Ovary (tissue), 9 donors: ENCODE data around the gene PRKCE. TPM values are rescaled to one million over a fixed set of nuclear protein-coding genes. Genes with fewer than 3 reads are reported as not detected.

Experiments used
- DNase-seq, 5 donors: peaks; one replicate each; pipeline ENCODE4 v3.0.0-alpha.2; 2019 to 2020
- H3K27ac ChIP-seq, 2 donors: fragments of 200-600 bp; one replicate each; pipeline versions ENCODE4 v1.5.1 to v1.8.0; 2019 to 2022
- H3K27me3 ChIP-seq: fragments of 200-600 bp; one replicate; pipeline ENCODE4 v1.8.0; 2022
- H3K36me3 ChIP-seq: fragments of 200-600 bp; sonication (generic); one replicate; pipeline ENCODE4 v1.5.1; 2019
- H3K4me1 ChIP-seq: one replicate; pipeline ENCODE4 v1.8.1; 2013; ENCODE audit warnings: mild to moderate bottlenecking, moderate library complexity; ENCODE audit not compliant: insufficient read depth
- H3K4me3 ChIP-seq: fragments of 200-600 bp; sonication (generic); one replicate; pipeline ENCODE4 v1.5.1; 2017
- H3K9me3 ChIP-seq, 2 donors: fragments of 200-600 bp in 1 of 2; sonication (generic) in 1 of 2; one replicate each; pipeline versions ENCODE4 v1.5.1 to v1.8.1; 2013 to 2019; ENCODE audit warnings: mild to moderate bottlenecking in 1 of 2, moderate library complexity in 1 of 2
- EP300 ChIP-seq: sonication (generic); formaldehyde crosslinking; IDR thresholded peaks from one replicate; pipeline ENCODE4 v1.6.1; 2017; ENCODE audit warnings: antibody characterized with exemption
- POLR2A ChIP-seq: fragments of 450-650 bp; IDR thresholded peaks from one replicate; pipeline ENCODE4 v1.6.1; 2017; ENCODE audit warnings: antibody characterized with exemption, mild to moderate bottlenecking, moderate library complexity
- WGBS, 3 donors: extraction: QIAGEN DNeasy Blood & Tissue Kit in 1 of 3; methylation state at CpG; one replicate each; pipeline versions ENCODE4 v1.1.5 to v1.1.7; 2013 to 2017; 5-methylcytosine and 5-hydroxymethylcytosine counted together
- intact Hi-C, 4 donors: fragments of 100-400 bp; cut with DNase I; formaldehyde crosslinking; loops; one replicate each; pipeline versions ENCODE4 v1.11.0 to v1.15.1; 2022 to 2023
- polyA plus RNA-seq, 2 donors: library from polyadenylated mRNA; stranded (reverse); fragments of 200-250 nt in 1 of 2; fragments of 350-450 nt in 1 of 2; fragmentation: Illumina TruSeq in 1 of 2; extraction: RNeasy Lipid Tissue Mini Kit (QIAGEN cat#74804) in 1 of 2; gene quantifications; one replicate each; pipeline ENCODE4 v1.2.3, GENCODE V29; 2013 to 2014
- total RNA-seq, 7 donors: library from RNA; depleted of rRNA in 2 of 7; stranded (reverse); fragments of >200 nt in 2 of 7; fragmentation: NEBNext Ultra II Directional in 3 of 7; extraction: Animal tissue kit (Norgen Biotek cat#: 25700) in 3 of 7; gene quantifications; one replicate each; pipeline versions ENCODE4 v1.1.0 to v1.2.4, GENCODE V29; 2016 to 2023
- TF ChIP-seq, protein P1 (sequence below), 3 donors: fragments of 450-650 bp in 2 of 3; fragments of 200-600 bp in 1 of 3; IDR thresholded peaks; one replicate each; pipeline versions ENCODE4 v1.5.1 to v1.8.0; 2016 to 2022; ENCODE audit warnings: antibody characterized with exemption in 3 of 3, mild to moderate bottlenecking in 1 of 3
- donor health status: DM: no; HTN: no; CAD: no; lungs with moderate emphysema.
- donor health status: DM: no; HTN: no; CAD: no.
- donor health status: Bipolar disorder and iron deficiency.
- donor health status: DM: yes; HTN: yes; CAD: no.
- donor health status: DM: no; HTN: no; CAD: no.
- donor health status: DM: yes; HTN: yes; CAD: no.

The PRKCE gene
- total and polyA plus RNA-seq, 9 donors, result 3.1 to 22.8 (median 12.8) TPM

DNA sequence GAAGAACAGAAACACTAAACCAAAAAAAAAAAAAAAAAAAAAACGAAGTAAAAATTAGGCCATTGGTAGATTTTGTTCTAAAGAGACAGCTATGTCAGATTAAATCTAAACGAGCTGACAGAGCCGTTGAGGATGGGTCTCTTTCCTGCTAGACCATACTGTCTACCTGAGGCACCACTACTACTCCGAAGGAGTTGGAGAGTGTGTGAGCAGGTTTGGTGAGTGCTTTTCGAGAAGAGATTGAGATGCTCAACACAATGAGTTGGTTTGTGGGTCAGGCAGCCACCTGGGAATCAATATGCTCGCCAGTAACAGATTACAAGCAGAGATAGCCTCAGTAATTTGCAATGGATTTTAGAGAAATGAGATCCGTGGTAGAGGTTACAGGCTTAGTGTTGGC is 364.2 kb downstream of the PRKCE start:
- H3K27ac ChIP-seq, result no peak overlapping the region
- no peak overlapping the region for H3K4me3 ChIP-seq
- intact Hi-C loops, result loop anchor here in 1 of 4 donors (10.0 kb wide), 1 partner anchor 349 kb away; no protein-coding TSS in a partner anchor
- no peak for TF ChIP-seq EP300
- TF ChIP-seq, protein P1, sequence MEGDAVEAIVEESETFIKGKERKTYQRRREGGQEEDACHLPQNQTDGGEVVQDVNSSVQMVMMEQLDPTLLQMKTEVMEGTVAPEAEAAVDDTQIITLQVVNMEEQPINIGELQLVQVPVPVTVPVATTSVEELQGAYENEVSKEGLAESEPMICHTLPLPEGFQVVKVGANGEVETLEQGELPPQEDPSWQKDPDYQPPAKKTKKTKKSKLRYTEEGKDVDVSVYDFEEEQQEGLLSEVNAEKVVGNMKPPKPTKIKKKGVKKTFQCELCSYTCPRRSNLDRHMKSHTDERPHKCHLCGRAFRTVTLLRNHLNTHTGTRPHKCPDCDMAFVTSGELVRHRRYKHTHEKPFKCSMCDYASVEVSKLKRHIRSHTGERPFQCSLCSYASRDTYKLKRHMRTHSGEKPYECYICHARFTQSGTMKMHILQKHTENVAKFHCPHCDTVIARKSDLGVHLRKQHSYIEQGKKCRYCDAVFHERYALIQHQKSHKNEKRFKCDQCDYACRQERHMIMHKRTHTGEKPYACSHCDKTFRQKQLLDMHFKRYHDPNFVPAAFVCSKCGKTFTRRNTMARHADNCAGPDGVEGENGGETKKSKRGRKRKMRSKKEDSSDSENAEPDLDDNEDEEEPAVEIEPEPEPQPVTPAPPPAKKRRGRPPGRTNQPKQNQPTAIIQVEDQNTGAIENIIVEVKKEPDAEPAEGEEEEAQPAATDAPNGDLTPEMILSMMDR (IDR thresholded peaks at IDR 0.05), result no peak
- no peak for TF ChIP-seq POLR2A
- WGBS, 3 donors, result 72 to 74% (median 72%) methylated on average over 7 of the region's 7 CpGs
- H3K4me1 ChIP-seq, result no peaks in the 10 kb centered on the region
- no peaks in the 10 kb centered on the region for H3K27me3 ChIP-seq
- H3K9me3 ChIP-seq, result no peaks in the 10 kb centered on the region
- no peak for DNase-seq
- no peaks in the 10 kb centered on the region for H3K36me3 ChIP-seq

DNA sequence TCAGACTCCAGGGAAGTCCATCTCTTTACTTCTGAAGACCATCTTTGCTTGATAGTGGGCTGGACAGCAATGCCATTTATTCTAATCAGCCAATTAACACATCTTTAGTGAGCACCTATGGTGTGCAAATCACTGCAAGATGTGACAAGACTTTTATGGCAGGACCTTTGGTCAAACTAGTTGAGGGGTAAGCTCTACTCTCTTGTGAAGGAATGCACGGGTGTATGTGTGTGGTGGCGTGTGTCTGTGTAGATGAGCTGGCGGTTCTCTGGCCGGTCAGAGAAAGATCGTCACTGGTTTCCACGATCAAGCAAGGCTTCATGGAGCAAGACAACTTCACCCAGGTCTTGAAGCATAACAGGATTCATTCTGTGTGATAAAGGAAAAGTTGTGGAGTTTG is 364.6 kb downstream of the PRKCE start:
- WGBS, 3 donors, result 96 to 99% (median 98%) methylated on average over 6 of the region's 6 CpGs
- Histone ChIP-seq H3K4me3 (no peak overlapping the region), H3K9me3 (no peaks in the 10 kb centered on the region), H3K27ac (no peak overlapping the region), H3K36me3 (no peaks in the 10 kb centered on the region), H3K4me1 (no peaks in the 10 kb centered on the region), H3K27me3 (no peaks in the 10 kb centered on the region)
- intact Hi-C loops, result loop anchor here in 1 of 4 donors (10.0 kb wide), 1 partner anchor 349 kb away; no protein-coding TSS in a partner anchor
- TF ChIP-seq POLR2A (no peak), EP300 (no peak)
- TF ChIP-seq, protein P1 (IDR thresholded peaks at IDR 0.05), result no peak
- no peak for DNase-seq

DNA sequence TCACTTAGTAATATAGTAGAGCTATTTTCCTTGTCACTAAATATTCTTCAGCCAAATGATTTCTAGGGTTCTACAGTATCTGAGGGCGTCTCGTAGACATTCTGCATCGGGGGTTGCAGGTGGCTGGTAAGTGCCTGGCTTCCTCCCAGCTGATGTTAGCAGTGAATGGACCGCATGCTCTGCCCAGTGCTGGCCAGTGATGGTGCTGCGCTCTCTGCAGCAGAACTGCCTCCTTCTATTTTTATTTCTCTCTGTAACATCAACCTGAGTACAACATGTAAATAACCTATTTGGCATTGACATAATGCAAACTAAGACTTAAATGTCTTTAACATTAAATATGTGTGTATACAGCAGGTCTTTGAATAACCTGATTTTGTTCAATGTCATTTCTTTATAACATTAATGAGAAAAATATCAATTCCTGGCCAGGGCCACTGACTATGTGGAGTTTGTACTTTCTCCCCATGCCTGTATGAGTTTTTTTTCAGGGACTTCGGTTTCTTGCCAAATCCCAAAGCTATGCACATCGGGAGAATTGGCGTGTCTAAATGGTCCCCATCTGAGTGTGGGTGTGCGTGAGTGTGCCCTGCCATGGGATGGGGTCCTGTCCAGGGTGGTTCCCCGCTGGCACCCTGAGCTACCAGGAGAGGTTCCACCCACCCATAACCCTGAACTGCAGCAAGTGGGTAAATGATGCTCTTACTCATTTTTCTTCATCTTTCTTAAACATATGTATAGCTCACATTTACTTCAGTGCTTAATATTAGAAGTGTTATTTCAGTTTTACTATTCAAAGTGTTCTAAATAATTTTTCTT is 367.5 kb downstream of the PRKCE start:
- Histone ChIP-seq H3K27ac (no peak overlapping the region), H3K36me3 (no peaks in the 10 kb centered on the region), H3K9me3 (no peaks in the 10 kb centered on the region), H3K4me1 (no peaks in the 10 kb centered on the region), H3K27me3 (no peaks in the 10 kb centered on the region), H3K4me3 (no peak overlapping the region)
- intact Hi-C loops, result loop anchor here in 1 of 4 donors (10.0 kb wide), 1 partner anchor 346 kb away; no protein-coding TSS in a partner anchor
- no peak for DNase-seq
- 78 to 90% (median 86%) methylated on average over 10 of the region's 10 CpGs for WGBS, 3 donors
- TF ChIP-seq, protein P1 (IDR thresholded peaks at IDR 0.05), result no peak
- TF ChIP-seq POLR2A (no peak), EP300 (no peak)

DNA sequence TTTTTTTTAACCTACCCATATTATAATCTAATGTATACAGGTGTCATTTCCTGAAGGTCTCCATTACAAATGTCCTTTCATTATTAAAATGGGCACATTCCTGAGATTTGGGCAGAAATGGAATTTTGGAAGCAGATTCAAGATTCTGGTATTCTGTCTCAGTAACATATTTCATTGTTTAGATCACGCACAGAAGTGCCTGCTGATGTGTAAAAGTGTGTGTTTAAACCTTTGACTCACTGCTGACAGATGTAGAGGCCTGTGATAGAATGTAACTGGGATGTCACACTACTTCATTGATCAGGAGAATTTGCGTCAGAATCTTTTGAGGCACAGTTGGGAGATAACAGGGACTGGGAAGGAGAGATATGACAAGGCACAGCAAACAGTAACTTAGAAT is 368.9 kb downstream of the PRKCE start:
- intact Hi-C loops, result no loop called here
- no peaks in the 10 kb centered on the region for H3K27me3 ChIP-seq
- no peak overlapping the region for H3K4me3 ChIP-seq
- H3K9me3 ChIP-seq, result no peaks in the 10 kb centered on the region
- DNase-seq, result no peak
- TF ChIP-seq EP300 (no peak), POLR2A (no peak)
- TF ChIP-seq, protein P1 (IDR thresholded peaks at IDR 0.05), result no peak
- WGBS, 3 donors, result 95 to 97% (median 96%) methylated on average over 2 of the region's 2 CpGs
- no peaks in the 10 kb centered on the region for H3K4me1 ChIP-seq
- no peaks in the 10 kb centered on the region for H3K36me3 ChIP-seq
- no peak overlapping the region for H3K27ac ChIP-seq
